Measurements from ENCODE around the gene MINK1. TPM values are rescaled to one million over a fixed set of nuclear protein-coding genes. Genes with fewer than 3 reads are reported as not detected.

The MINK1 gene
- total RNA-seq, 2 donors from 2014 or later, result 44.0 to 45.0 TPM

- no peaks in the 10 kb centered on the region for H3K9me3 ChIP-seq
- TF ChIP-seq, protein P1, sequence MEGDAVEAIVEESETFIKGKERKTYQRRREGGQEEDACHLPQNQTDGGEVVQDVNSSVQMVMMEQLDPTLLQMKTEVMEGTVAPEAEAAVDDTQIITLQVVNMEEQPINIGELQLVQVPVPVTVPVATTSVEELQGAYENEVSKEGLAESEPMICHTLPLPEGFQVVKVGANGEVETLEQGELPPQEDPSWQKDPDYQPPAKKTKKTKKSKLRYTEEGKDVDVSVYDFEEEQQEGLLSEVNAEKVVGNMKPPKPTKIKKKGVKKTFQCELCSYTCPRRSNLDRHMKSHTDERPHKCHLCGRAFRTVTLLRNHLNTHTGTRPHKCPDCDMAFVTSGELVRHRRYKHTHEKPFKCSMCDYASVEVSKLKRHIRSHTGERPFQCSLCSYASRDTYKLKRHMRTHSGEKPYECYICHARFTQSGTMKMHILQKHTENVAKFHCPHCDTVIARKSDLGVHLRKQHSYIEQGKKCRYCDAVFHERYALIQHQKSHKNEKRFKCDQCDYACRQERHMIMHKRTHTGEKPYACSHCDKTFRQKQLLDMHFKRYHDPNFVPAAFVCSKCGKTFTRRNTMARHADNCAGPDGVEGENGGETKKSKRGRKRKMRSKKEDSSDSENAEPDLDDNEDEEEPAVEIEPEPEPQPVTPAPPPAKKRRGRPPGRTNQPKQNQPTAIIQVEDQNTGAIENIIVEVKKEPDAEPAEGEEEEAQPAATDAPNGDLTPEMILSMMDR (IDR thresholded peaks at IDR 0.05), result no peak
- peak within 1 kb of the TSS; percentile 74 for H3K4me3 ChIP-seq
- H3K4me1 ChIP-seq (ENCODE audit: control insufficient read depth in 1 of 2, low read depth in 2 of 2), result peaks cover 0 to 16% of the 10 kb centered on the region in 2 donors
- no peak within 1 kb of the TSS for H3K27ac ChIP-seq
- no peaks in the 10 kb centered on the region for H3K27me3 ChIP-seq (replicated peaks; ENCODE audit: insufficient read depth)
- peaks cover 13% of the 10 kb centered on the region for H3K36me3 ChIP-seq
- peak; percentile 47 for ATAC-seq (ENCODE audit: insufficient number of reproducible peaks, low FRiP score, low read depth)
- peak; percentile 75 for DNase-seq (ENCODE audit: low spot score)
Observed at GRCh38 chr17:4899341-4900230, 66.4 kb downstream of the MINK1 start, which contains the start of gene C17orf107. TSS of gene C17orf107 (plus strand) at chr17:4899536. CDS start at chr17:4899763, 227 bp downstream.

DNA sequence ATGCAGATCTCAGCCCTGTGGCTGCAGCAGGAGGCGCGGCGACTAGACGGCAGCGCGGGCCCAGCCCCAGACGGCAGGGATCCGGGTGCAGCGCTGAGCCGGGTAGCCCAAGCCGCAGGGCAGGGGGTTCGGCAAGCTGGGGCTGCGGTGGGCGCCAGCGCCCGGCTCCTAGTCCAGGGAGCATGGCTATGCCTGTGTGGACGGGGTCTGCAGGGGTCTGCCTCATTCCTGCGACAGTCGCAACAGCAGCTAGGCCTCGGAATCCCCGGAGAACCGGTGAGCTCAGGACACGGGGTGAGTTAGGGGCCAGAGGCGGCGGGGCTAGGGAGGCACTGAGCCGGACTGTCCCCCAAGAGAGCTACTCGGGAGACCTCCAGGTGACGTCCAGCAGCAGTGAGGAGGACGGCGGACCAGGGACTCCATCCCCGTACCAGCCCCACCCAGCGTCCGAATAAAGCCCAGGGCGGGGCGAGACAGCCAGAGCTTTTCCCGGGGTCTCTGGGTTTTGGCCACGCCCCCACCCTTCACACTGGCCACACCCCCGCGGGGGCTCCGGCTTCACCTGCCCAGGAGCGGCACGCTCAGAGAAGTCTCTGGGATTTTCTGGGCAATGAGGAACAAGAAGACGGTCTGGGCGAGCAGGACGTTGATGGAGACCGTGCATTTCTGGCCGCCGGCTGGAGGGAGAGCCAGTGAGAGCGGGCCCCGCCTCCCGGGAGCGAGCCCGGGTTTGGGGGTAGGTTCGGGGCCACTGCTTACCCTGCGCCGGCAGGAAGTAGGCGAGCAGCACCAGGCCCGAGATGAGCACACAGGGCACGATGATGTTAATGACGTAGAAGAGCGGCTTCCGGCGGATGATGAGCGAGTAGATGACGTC is 67.3 kb downstream of the MINK1 start:
- peak overlapping the region; percentile 74 for H3K4me3 ChIP-seq
- H3K27ac ChIP-seq, result no peak overlapping the region
- H3K27me3 ChIP-seq (replicated peaks; ENCODE audit: insufficient read depth), result no peaks in the 10 kb centered on the region
- H3K36me3 ChIP-seq, result peaks cover 9% of the 10 kb centered on the region
- peaks cover 0 to 16% of the 10 kb centered on the region in 2 donors for H3K4me1 ChIP-seq (ENCODE audit: control insufficient read depth in 1 of 2, low read depth in 2 of 2)
- H3K9me3 ChIP-seq, result no peaks in the 10 kb centered on the region
- TF ChIP-seq, protein P1 (IDR thresholded peaks at IDR 0.05), result no peak
- ATAC-seq (ENCODE audit: insufficient number of reproducible peaks, low FRiP score, low read depth) (no peak), DNase-seq (ENCODE audit: low spot score) (no peak)

- Histone ChIP-seq H3K9me3 (no peaks in the 10 kb centered on the region), H3K27me3 (replicated peaks; ENCODE audit: insufficient read depth) (no peaks in the 10 kb centered on the region), H3K36me3 (peaks cover 6% of the 10 kb centered on the region), H3K4me1 (ENCODE audit: control insufficient read depth in 1 of 2, low read depth in 2 of 2) (peaks cover 0 to 16% of the 10 kb centered on the region in 2 donors), H3K4me3 (peak overlapping the region; percentile 74), H3K27ac (no peak overlapping the region)
- DNase-seq (ENCODE audit: low spot score), result no peak
- TF ChIP-seq, protein P1 (IDR thresholded peaks at IDR 0.05), result no peak
- ATAC-seq (ENCODE audit: insufficient number of reproducible peaks, low FRiP score, low read depth), result no peak
Observed at GRCh38 chr17:4901108-4901647, 68.0 kb downstream of the MINK1 start.

- ATAC-seq (ENCODE audit: insufficient number of reproducible peaks, low FRiP score, low read depth), result no peak
- peaks cover 0 to 16% of the 10 kb centered on the region in 2 donors for H3K4me1 ChIP-seq (ENCODE audit: control insufficient read depth in 1 of 2, low read depth in 2 of 2)
Observed at GRCh38 chr17:4901648-4902344, 68.7 kb downstream of the MINK1 start.

More at GRCh38 chr17:4901648-4902344, 68.7 kb downstream of the MINK1 start:
- H3K36me3 ChIP-seq, result no peaks in the 10 kb centered on the region
- TF ChIP-seq, protein P1 (IDR thresholded peaks at IDR 0.05), result no peak
- DNase-seq (ENCODE audit: low spot score), result no peak
- H3K9me3 ChIP-seq, result no peaks in the 10 kb centered on the region
- no peak overlapping the region for H3K27ac ChIP-seq
- H3K4me3 ChIP-seq, result no peak overlapping the region
- H3K27me3 ChIP-seq (replicated peaks; ENCODE audit: insufficient read depth), result no peaks in the 10 kb centered on the region

Data from thoracic aorta (tissue), 2 donors.